HEK293 (cell line): ENCODE data around the gene LRBA.

ENCODE experiments used
- CTCF ChIA-PET: fragments of 350-600 bp; formaldehyde crosslinking; extraction: SDS; loops from one replicate; lab custom pipeline; 2021; ENCODE audit warnings: antibody characterized with exemption; lab: Yijun Ruan, JAX
- POLR2A ChIA-PET: fragments of 300-600 bp; formaldehyde crosslinking; extraction: SDS; loops from one replicate; lab custom pipeline; 2020; ENCODE audit warnings: antibody characterized with exemption, inconsistent platforms; lab: Yijun Ruan, JAX
- H3K27ac ChIP-seq: fragments of 200-500 bp; sonication (Bioruptor generic); 2 replicates; pipeline ENCODE4 v1.5.1; 2014; ENCODE audit warnings: low read depth, low read length, control low read depth, inconsistent platforms; ENCODE audit errors: extremely low read depth
- H3K36me3 ChIP-seq, 2 experiments: fragments of 200-500 bp in 1 of 2; sonication (Bioruptor generic) in 1 of 2; 1 replicate in 1 of 2; 2 replicates in 1 of 2; pipeline ENCODE4 v1.5.1; 2014 to 2017; ENCODE audit warnings: inconsistent platforms in 2 of 2, low read length in 2 of 2; ENCODE audit not compliant: control insufficient read depth in 2 of 2, insufficient read depth in 1 of 2
- H3K4me1 ChIP-seq: fragments of 200-500 bp; sonication (Bioruptor generic); 2 replicates; pipeline ENCODE4 v1.5.1; 2014; ENCODE audit warnings: mild to moderate bottlenecking, low read length, inconsistent platforms; ENCODE audit not compliant: control insufficient read depth, insufficient read depth
- H3K4me3 ChIP-seq: 2 replicates; pipeline ENCODE4 v1.5.1; 2011; ENCODE audit warnings: low read depth, mild to moderate bottlenecking, control low read depth, low read length, moderate library complexity
- H3K9me3 ChIP-seq: fragments of 200-500 bp; sonication (Bioruptor generic); 2 replicates; pipeline ENCODE4 v1.5.1; 2014; ENCODE audit warnings: low read depth, low read length, inconsistent platforms; ENCODE audit not compliant: control insufficient read depth, insufficient read depth
- HIC1 ChIP-seq: fragments of 450-650 bp; formaldehyde crosslinking; IDR thresholded peaks from 2 replicates; pipeline ENCODE4 v1.5.1; 2016; ENCODE audit warnings: missing biosample characterization, missing genetic modification characterization
- INSM2 ChIP-seq: fragments of 450-650 bp; formaldehyde crosslinking; IDR thresholded peaks from 2 replicates; pipeline ENCODE4 v1.5.1; 2016; ENCODE audit warnings: missing biosample characterization, missing genetic modification characterization
- KLF17 ChIP-seq: fragments of 450-650 bp; formaldehyde crosslinking; IDR thresholded peaks from 2 replicates; pipeline ENCODE4 v1.5.1; 2016; ENCODE audit warnings: missing biosample characterization, missing genetic modification characterization
- MEIS1 ChIP-seq: sonication (generic); formaldehyde crosslinking; IDR thresholded peaks from 2 replicates; pipeline ENCODE4 v1.8.1; 2022; ENCODE audit warnings: missing genetic modification reagents, mild to moderate bottlenecking, borderline replicate concordance
- MYNN ChIP-seq: fragments of 450-650 bp; formaldehyde crosslinking; IDR thresholded peaks from 2 replicates; pipeline ENCODE4 v1.5.1; 2016; ENCODE audit warnings: missing biosample characterization, missing genetic modification characterization, borderline replicate concordance
- REPIN1 ChIP-seq: fragments of 450-650 bp; formaldehyde crosslinking; IDR thresholded peaks from 2 replicates; pipeline ENCODE4 v1.5.1; 2017; ENCODE audit warnings: missing biosample characterization, missing genetic modification characterization, low read depth
- SP3 ChIP-seq: fragments of 450-650 bp; formaldehyde crosslinking; IDR thresholded peaks from 2 replicates; pipeline ENCODE4 v1.5.1; 2016; ENCODE audit warnings: missing biosample characterization, missing genetic modification characterization
- ZBTB26 ChIP-seq: fragments of 450-650 bp; formaldehyde crosslinking; optimal IDR thresholded peaks from 2 replicates; pipeline ENCODE3; 2016; ENCODE audit warnings: missing biosample characterization, mild to moderate bottlenecking, missing genetic modification characterization
- ZFP37 ChIP-seq: fragments of 450-650 bp; formaldehyde crosslinking; IDR thresholded peaks from 2 replicates; pipeline ENCODE4 v1.5.1; 2016; ENCODE audit warnings: missing biosample characterization, missing genetic modification characterization
- ZNF148 ChIP-seq: fragments of 450-650 bp; formaldehyde crosslinking; IDR thresholded peaks from 2 replicates; pipeline ENCODE4 v1.5.0; 2017; ENCODE audit warnings: missing biosample characterization, missing genetic modification characterization, borderline replicate concordance
- ZNF175 ChIP-seq: fragments of 450-650 bp; formaldehyde crosslinking; IDR thresholded peaks from 2 replicates; pipeline ENCODE4 v1.5.1; 2016; ENCODE audit warnings: missing biosample characterization, missing genetic modification characterization
- ZNF24 ChIP-seq: fragments of 450-650 bp; formaldehyde crosslinking; IDR thresholded peaks from 2 replicates; pipeline ENCODE4 v1.5.1; 2016; ENCODE audit warnings: missing biosample characterization, missing genetic modification characterization
- ZNF366 ChIP-seq: fragments of 450-650 bp; formaldehyde crosslinking; conservative IDR thresholded peaks from 2 replicates; pipeline ENCODE4 v1.5.1; 2016; ENCODE audit warnings: missing biosample characterization, missing genetic modification characterization
- ZNF37A ChIP-seq: fragments of 450-650 bp; IDR thresholded peaks from 2 replicates; pipeline ENCODE4 v1.5.1; 2018; ENCODE audit warnings: missing biosample characterization, missing genetic modification characterization
- ZNF514 ChIP-seq: fragments of 450-650 bp; formaldehyde crosslinking; IDR thresholded peaks from 2 replicates; pipeline ENCODE4 v1.5.1; 2016; ENCODE audit warnings: missing biosample characterization, missing genetic modification characterization
- ZNF549 ChIP-seq: fragments of 450-650 bp; IDR thresholded peaks from 2 replicates; pipeline ENCODE4 v1.5.1; 2018; ENCODE audit warnings: missing biosample characterization, missing genetic modification characterization, mild to moderate bottlenecking, inconsistent platforms, moderate library complexity
- ZNF555 ChIP-seq: fragments of 450-650 bp; formaldehyde crosslinking; conservative IDR thresholded peaks from 2 replicates; pipeline ENCODE4 v1.5.1; 2017; ENCODE audit warnings: missing biosample characterization, mild to moderate bottlenecking, missing genetic modification characterization, inconsistent platforms
- ZNF558 ChIP-seq: fragments of 450-650 bp; formaldehyde crosslinking; IDR thresholded peaks from 2 replicates; pipeline ENCODE4 v1.5.1; 2016; ENCODE audit warnings: missing biosample characterization, missing genetic modification characterization
- ZNF560 ChIP-seq: fragments of 450-650 bp; formaldehyde crosslinking; IDR thresholded peaks from 2 replicates; pipeline ENCODE4 v1.5.1; 2017; ENCODE audit warnings: missing biosample characterization, missing genetic modification characterization, borderline replicate concordance
- ZNF585B ChIP-seq: fragments of 450-650 bp; formaldehyde crosslinking; IDR thresholded peaks from 2 replicates; pipeline ENCODE4 v1.5.1; 2016; ENCODE audit warnings: missing biosample characterization, missing genetic modification characterization
- ZNF621 ChIP-seq: fragments of 450-650 bp; formaldehyde crosslinking; IDR thresholded peaks from 2 replicates; pipeline ENCODE4 v1.5.1; 2017; ENCODE audit warnings: missing biosample characterization, missing genetic modification characterization
- ZNF623 ChIP-seq: fragments of 450-650 bp; formaldehyde crosslinking; IDR thresholded peaks from 2 replicates; pipeline ENCODE4 v1.5.1; 2016; ENCODE audit warnings: missing biosample characterization, missing genetic modification characterization
- ZNF664 ChIP-seq: fragments of 450-650 bp; formaldehyde crosslinking; IDR thresholded peaks from 2 replicates; pipeline ENCODE4 v1.5.1; 2016; ENCODE audit warnings: missing biosample characterization, missing genetic modification characterization
- ZNF701 ChIP-seq: fragments of 450-650 bp; formaldehyde crosslinking; IDR thresholded peaks from 2 replicates; pipeline ENCODE4 v1.5.1; 2016; ENCODE audit warnings: missing biosample characterization, missing genetic modification characterization
- ZNF776 ChIP-seq: fragments of 450-650 bp; formaldehyde crosslinking; IDR thresholded peaks from 2 replicates; pipeline ENCODE4 v1.5.0; 2017; ENCODE audit warnings: missing biosample characterization, missing genetic modification characterization, borderline replicate concordance
- ZNF792 ChIP-seq: fragments of 450-650 bp; formaldehyde crosslinking; IDR thresholded peaks from 2 replicates; pipeline ENCODE4 v1.5.1; 2016; ENCODE audit warnings: missing biosample characterization, missing genetic modification characterization
- ZNF830 ChIP-seq: fragments of 450-650 bp; IDR thresholded peaks from 2 replicates; pipeline ENCODE4 v1.5.0; 2018; ENCODE audit warnings: missing biosample characterization, missing genetic modification characterization, low read depth, mild to moderate bottlenecking, moderate library complexity
- ZSCAN30 ChIP-seq: fragments of 450-650 bp; IDR thresholded peaks from 2 replicates; pipeline ENCODE4 v1.5.1; 2018; ENCODE audit warnings: missing biosample characterization, mild to moderate bottlenecking, missing genetic modification characterization, moderate library complexity

The LRBA gene

DNA sequence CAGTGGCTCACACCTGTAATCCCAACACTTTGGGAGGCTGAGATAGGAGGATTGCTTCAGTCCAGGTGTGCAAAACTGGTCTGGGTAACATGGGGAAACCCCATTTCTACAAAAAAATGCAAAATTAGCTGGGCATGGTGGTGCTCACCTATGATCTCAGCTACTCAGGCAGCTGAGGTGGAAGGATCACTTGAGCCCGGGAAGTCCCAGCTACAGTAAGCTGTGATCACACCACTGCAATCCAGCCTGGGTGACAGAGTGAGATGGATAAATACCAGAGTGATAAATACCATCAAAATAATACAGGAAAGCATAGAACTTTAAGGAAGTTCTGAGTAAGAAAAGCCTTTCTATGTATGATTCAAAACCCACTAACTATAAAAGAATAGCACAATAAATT lies 52.8 kb downstream of the LRBA start:
- ChIA-PET POLR2A (no interaction called here), CTCF (interaction anchor here (0.7 to 3.1 kb wide), 7 partner anchors 9 to 681 kb away, joined by 3 to 24 read pairs (median 3); no protein-coding TSS in a partner anchor)

GRCh38 chr4:150961566-150961965 lies 53.5 kb downstream of the LRBA start:
- Histone ChIP-seq H3K9me3 (no peaks in the 10 kb centered on the region), H3K36me3 (no peaks in the 10 kb centered on the region), H3K4me3 (no peak overlapping the region), H3K27ac (no peak overlapping the region), H3K4me1 (no peaks in the 10 kb centered on the region)
- ChIA-PET CTCF (interaction anchor here (0.6 to 3.1 kb wide), 14 partner anchors 10 to 681 kb away, joined by 3 to 24 read pairs (median 3); no protein-coding TSS in a partner anchor), POLR2A (no interaction called here)
- TF ChIP-seq SP3 (no peak), ZNF24 (tag by site-specific recombination) (no peak), ZSCAN30 (tag by site-specific recombination) (no peak), ZNF623 (tag by site-specific recombination) (no peak), KLF17 (tag by site-specific recombination) (no peak), ZNF558 (no peak), MYNN (tag by site-specific recombination) (no peak), ZNF366 (no peak), ZNF148 (tag by site-specific recombination) (no peak), ZNF514 (tag by site-specific recombination) (no peak), ZNF549 (tag by site-specific recombination) (no peak), ZNF776 (tag by site-specific recombination) (no peak)

More for the DNA sequence above, 52.8 kb downstream of the LRBA start:
- H3K27ac ChIP-seq, result no peak overlapping the region
- no peaks in the 10 kb centered on the region for H3K4me1 ChIP-seq
- no peaks in the 10 kb centered on the region for H3K9me3 ChIP-seq
- H3K4me3 ChIP-seq, result no peak overlapping the region
- TF ChIP-seq ZNF37A (no peak), ZNF555 (tag by site-specific recombination) (no peak), ZNF830 (no peak), ZFP37 (tag by site-specific recombination) (no peak), ZNF792 (no peak), ZNF664 (no peak), ZNF560 (tag by site-specific recombination) (no peak), ZBTB26 (tag by site-specific recombination) (no peak), ZNF558 (no peak), HIC1 (tag by site-specific recombination) (no peak), ZNF621 (tag by site-specific recombination) (no peak), ZNF585B (tag by site-specific recombination) (no peak), ZNF175 (no peak), REPIN1 (tag by site-specific recombination) (no peak), ZNF701 (tag by site-specific recombination) (no peak), MEIS1 (CRISPR knock-in tag) (no peak), INSM2 (tag by site-specific recombination) (no peak)
- H3K36me3 ChIP-seq, result no peaks in the 10 kb centered on the region
